H54 (cell line): ENCODE data around the gene LRCH1.
"Not testable (repeated sequence)": the region's sequence is repeated elsewhere in the genome, so short reads cannot be mapped to it uniquely, and the experiment has no call there.

Experiments used
- DNase-seq: peaks from one replicate; pipeline ENCODE4 v3.0.0; 2011; ENCODE audit warnings: low spot score, mixed read lengths; ENCODE audit not compliant: insufficient read length
- FAIRE-seq: peaks from 3 replicates; lab custom pipeline; 2011; peaks lifted over from hg19 to GRCh38; lab: Jason Lieb, UNC
- POLR2A ChIP-seq: IDR thresholded peaks from 2 replicates; pipeline ENCODE4 v1.6.1; 2011; ENCODE audit warnings: low read depth, mild to moderate bottlenecking, low read length

Gene LRCH1

GRCh38 chr13:46747031-46747820, 194.3 kb downstream of the LRCH1 start:
- TF ChIP-seq POLR2A: no peak
- DNase-seq (no peak), FAIRE-seq (no peak)

- FAIRE-seq (no peak), DNase-seq (no peak)
These were observed 195.3 kb downstream of the LRCH1 start for GRCh38 chr13:46748300-46748699.

GRCh38 chr13:46749951-46750350, 197.0 kb downstream of the LRCH1 start:
- DNase-seq: no peak
- no peak for FAIRE-seq
- no peak for TF ChIP-seq POLR2A

More at GRCh38 chr13:46748300-46748699, 195.3 kb downstream of the LRCH1 start:
- TF ChIP-seq POLR2A: no peak

- FAIRE-seq (no peak), DNase-seq (no peak)
- no peak for TF ChIP-seq POLR2A
These were observed 199.1 kb downstream of the LRCH1 start for GRCh38 chr13:46751811-46752635.

GRCh38 chr13:46753137-46753536, 200.2 kb downstream of the LRCH1 start:
- FAIRE-seq (no peak), DNase-seq (no peak)
- TF ChIP-seq POLR2A: no peak

GRCh38 chr13:46753917-46754316, 200.9 kb downstream of the LRCH1 start:
- FAIRE-seq: no peak
- TF ChIP-seq POLR2A: no peak
- DNase-seq: no peak

- no peak for TF ChIP-seq POLR2A
- DNase-seq (no peak), FAIRE-seq (no peak)
These were observed 201.8 kb downstream of the LRCH1 start for GRCh38 chr13:46754812-46755211.

- not testable (repeated sequence) for DNase-seq, FAIRE-seq
These were observed 202.5 kb downstream of the LRCH1 start for GRCh38 chr13:46755508-46755907.

GRCh38 chr13:46756977-46757376, 204.0 kb downstream of the LRCH1 start:
- FAIRE-seq (no peak), DNase-seq (no peak)
- TF ChIP-seq POLR2A: no peak

- no peak for TF ChIP-seq POLR2A
- FAIRE-seq: no peak
- DNase-seq: no peak
These were observed 204.7 kb downstream of the LRCH1 start for GRCh38 chr13:46757640-46758039.

GRCh38 chr13:46759846-46760245, 206.9 kb downstream of the LRCH1 start:
- TF ChIP-seq POLR2A: no peak
- DNase-seq (no peak), FAIRE-seq (no peak)

GRCh38 chr13:46761174-46761573, 208.2 kb downstream of the LRCH1 start:
- FAIRE-seq (no peak), DNase-seq (no peak)
- TF ChIP-seq POLR2A: no peak

GRCh38 chr13:46761866-46762265, 208.9 kb downstream of the LRCH1 start:
- FAIRE-seq: no peak
- no peak for DNase-seq
- TF ChIP-seq POLR2A: no peak

GRCh38 chr13:46769925-46770324, 217.0 kb downstream of the LRCH1 start:
- DNase-seq, FAIRE-seq: not testable (repeated sequence)
